K562 (cell line): ENCODE measurements around the gene BPHL. TPM values are rescaled to one million over a fixed set of nuclear protein-coding genes. Genes with fewer than 3 reads are reported as not detected.
A peak's percentile ranks its signal among the peaks of the same experiment; 100 is the strongest.

Experiments used
- ATF3 ChIP-seq, 2 experiments: fragments of 450-650 bp in 1 of 2; sonication (generic) in 1 of 2; formaldehyde crosslinking in 1 of 2; IDR thresholded peaks in 1 of 2; conservative IDR thresholded peaks in 1 of 2; 2 replicates each; pipeline versions ENCODE4 v1.6.1 to v1.8.1; 2016 to 2023; ENCODE audit warnings: mild to moderate bottlenecking in 2 of 2, moderate library complexity in 2 of 2, inconsistent platforms in 1 of 2, missing genetic modification reagents in 1 of 2
- ETV5 ChIP-seq: sonication (generic); formaldehyde crosslinking; IDR thresholded peaks from 2 replicates; pipeline ENCODE4 v1.4.0; 2020; ENCODE audit warnings: low read depth, mild to moderate bottlenecking, missing genetic modification reagents
- NONO ChIP-seq, 2 experiments: fragments of 200-400 bp in 1 of 2; fragments of 450-650 bp in 1 of 2; formaldehyde crosslinking in 1 of 2; IDR thresholded peaks; 2 replicates each; pipeline ENCODE4 v1.6.1; 2017; ENCODE audit warnings: low read depth in 2 of 2, mild to moderate bottlenecking in 2 of 2, moderate library complexity in 2 of 2, low read length in 1 of 2
- PML ChIP-seq: IDR thresholded peaks from 2 replicates; pipeline ENCODE4 v1.6.1; 2012; ENCODE audit warnings: low read length, inconsistent platforms
- POLR2G ChIP-seq: fragments of 200-400 bp; formaldehyde crosslinking; IDR thresholded peaks from 2 replicates; pipeline ENCODE4 v1.6.1; 2017; ENCODE audit warnings: low read depth, mild to moderate bottlenecking, antibody characterized with exemption, low read length, moderate library complexity
- PRMT5 ChIP-seq: sonication (generic); formaldehyde crosslinking; IDR thresholded peaks from 2 replicates; pipeline ENCODE4 v1.5.0; 2020; ENCODE audit warnings: missing genetic modification reagents
- RBFOX2 ChIP-seq: fragments of 200-400 bp; formaldehyde crosslinking; IDR thresholded peaks from 2 replicates; pipeline ENCODE4 v1.6.1; 2017; ENCODE audit warnings: low read depth, mild to moderate bottlenecking, low read length, moderate library complexity
- RERE ChIP-seq: sonication (generic); formaldehyde crosslinking; IDR thresholded peaks from 2 replicates; pipeline ENCODE4 v1.8.0; 2023; ENCODE audit warnings: missing genetic modification reagents, mild to moderate bottlenecking, borderline replicate concordance
- STAT5B ChIP-seq: fragments of 250-450 bp; sonication (Bioruptor Pico); IDR thresholded peaks from 2 replicates; pipeline ENCODE4 v1.8.0; 2021; ENCODE audit warnings: mild to moderate bottlenecking, inconsistent platforms
- TAF1 ChIP-seq: IDR thresholded peaks from 2 replicates; pipeline ENCODE4 v1.6.1; 2011; ENCODE audit warnings: mild to moderate bottlenecking, low read length, moderate library complexity; ENCODE audit not compliant: insufficient read depth, control insufficient read depth, severe bottlenecking; ENCODE audit errors: extremely low read depth
- ZFX ChIP-seq: sonication (generic); formaldehyde crosslinking; IDR thresholded peaks from 2 replicates; pipeline ENCODE4 v1.8.0; 2022; ENCODE audit warnings: mild to moderate bottlenecking, missing genetic modification reagents, moderate library complexity
- ZNF253 ChIP-seq: fragments of 250-450 bp; sonication (Bioruptor Pico); conservative IDR thresholded peaks from 2 replicates; pipeline ENCODE4 v1.6.1; 2021; ENCODE audit warnings: mild to moderate bottlenecking
- ZNF76 ChIP-seq: fragments of 250-450 bp; sonication (Bioruptor Pico); IDR thresholded peaks from 2 replicates; pipeline ENCODE4 v1.4.0; 2020; ENCODE audit warnings: mild to moderate bottlenecking, moderate library complexity, borderline replicate concordance
- polyA plus RNA-seq, 8 experiments: library from polyadenylated mRNA; depleted of rRNA in 4 of 8; stranded (reverse) in 5 of 8; unstranded in 3 of 8; fragments of >200 nt; fragmentation: Nextera tagmentation in 2 of 8; fragmentation: Illumina TruSeq in 1 of 8; extraction: Ambion mirVana in 2 of 8; extraction: Trizol in 1 of 8; gene quantifications; 2 replicates each; pipeline versions ENCODE4 v1.2.1 to v1.2.3, GENCODE V29; 2011 to 2014; ENCODE audit warnings: inconsistent platforms in 1 of 8, missing spikeins in 1 of 8
- total RNA-seq, 7 experiments: library from RNA; depleted of rRNA in 6 of 7; stranded (reverse); fragments of >200 nt in 6 of 7; fragmentation: Illumina TruSeq in 2 of 7; extraction: Trizol in 2 of 7; gene quantifications; 2 replicates each; pipeline versions ENCODE4 v1.2.1 to v1.2.3, GENCODE V29; 2011 to 2021; ENCODE audit warnings: low replicate concordance in 1 of 7
- TF ChIP-seq, protein P1 (sequence below): fragments of 200-800 bp; sonication (Bioruptor generic); IDR thresholded peaks from 2 replicates; pipeline ENCODE4 v1.6.1; 2017; ENCODE audit warnings: missing genetic modification characterization, missing compliant biosample characterization
- TF ChIP-seq, protein P2 (sequence below): sonication (generic); formaldehyde crosslinking; IDR thresholded peaks from 2 replicates; pipeline ENCODE4 v1.8.1; 2023; ENCODE audit warnings: mild to moderate bottlenecking, missing genetic modification reagents

The BPHL gene
- total and polyA plus RNA-seq, 9 of the 15 experiments (the other 6 are each of a cell fraction or from before 2014, with no cell fraction given) = 3.5 to 17.4 (median 8.2) TPM

DNA sequence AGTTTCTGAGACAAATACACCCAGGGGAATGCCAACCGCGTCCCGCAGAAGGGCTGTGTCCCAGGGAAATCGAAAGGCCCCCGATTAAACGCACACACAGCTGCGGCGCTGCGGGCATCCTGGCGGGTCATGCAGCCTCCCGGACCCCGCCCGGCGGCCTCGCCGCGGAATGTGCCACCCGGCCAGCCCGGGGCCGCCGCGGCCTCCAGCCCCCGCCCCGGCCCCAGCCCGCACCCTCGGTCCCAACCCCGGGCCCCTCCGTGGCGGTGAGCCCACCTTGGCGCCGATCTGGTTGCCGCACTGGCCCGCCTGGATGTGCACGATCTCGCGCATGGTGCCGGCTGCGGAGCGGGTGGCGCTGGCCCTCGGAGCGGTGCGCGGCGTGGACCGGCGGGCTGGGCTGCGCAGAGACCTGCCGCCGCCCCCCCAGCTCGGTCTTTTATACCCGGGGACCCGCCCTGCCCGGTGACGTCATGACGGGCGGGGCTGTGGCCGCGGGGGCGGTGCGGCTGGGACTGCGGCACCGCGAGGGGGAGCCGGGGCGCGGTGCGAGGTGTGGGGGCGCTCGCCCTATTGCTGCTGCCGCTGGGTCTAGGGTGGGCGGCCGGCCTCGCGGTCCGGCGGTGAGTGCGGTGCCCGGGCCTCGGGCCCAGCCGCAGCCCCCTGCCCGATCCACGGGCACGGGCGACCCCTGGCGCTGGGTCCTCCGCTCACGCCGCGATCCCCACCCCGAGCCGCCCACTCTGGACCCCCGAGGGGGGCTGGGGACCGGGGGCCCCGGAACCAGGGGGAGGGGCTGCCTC is 38.8 kb downstream of the BPHL start, which contains the start of gene TUBB2A (continued):
- 0 out of 2 replicates have a peak, but pooled peaks have one; percentile 45 for TF ChIP-seq RERE (CRISPR knock-in tag)
- peak; percentile 60 for TF ChIP-seq ETV5 (CRISPR knock-in tag)
- TF ChIP-seq, protein P1, sequence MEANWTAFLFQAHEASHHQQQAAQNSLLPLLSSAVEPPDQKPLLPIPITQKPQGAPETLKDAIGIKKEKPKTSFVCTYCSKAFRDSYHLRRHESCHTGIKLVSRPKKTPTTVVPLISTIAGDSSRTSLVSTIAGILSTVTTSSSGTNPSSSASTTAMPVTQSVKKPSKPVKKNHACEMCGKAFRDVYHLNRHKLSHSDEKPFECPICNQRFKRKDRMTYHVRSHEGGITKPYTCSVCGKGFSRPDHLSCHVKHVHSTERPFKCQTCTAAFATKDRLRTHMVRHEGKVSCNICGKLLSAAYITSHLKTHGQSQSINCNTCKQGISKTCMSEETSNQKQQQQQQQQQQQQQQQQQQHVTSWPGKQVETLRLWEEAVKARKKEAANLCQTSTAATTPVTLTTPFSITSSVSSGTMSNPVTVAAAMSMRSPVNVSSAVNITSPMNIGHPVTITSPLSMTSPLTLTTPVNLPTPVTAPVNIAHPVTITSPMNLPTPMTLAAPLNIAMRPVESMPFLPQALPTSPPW (CRISPR knock-in tag) = peak; percentile 99
- peak; percentile 96 for TF ChIP-seq RBFOX2
- TF ChIP-seq TAF1 = peak; percentile 97
- TF ChIP-seq NONO (IDR thresholded peaks at IDR 0.05; ENCODE audit: low read depth in 2 of 2, low read length in 1 of 2) = peak; percentile 91 to 100
- no peak for TF ChIP-seq PRMT5
- peak; percentile 58 for TF ChIP-seq PML
- no peak for TF ChIP-seq ZNF253
- TF ChIP-seq, protein P2, sequence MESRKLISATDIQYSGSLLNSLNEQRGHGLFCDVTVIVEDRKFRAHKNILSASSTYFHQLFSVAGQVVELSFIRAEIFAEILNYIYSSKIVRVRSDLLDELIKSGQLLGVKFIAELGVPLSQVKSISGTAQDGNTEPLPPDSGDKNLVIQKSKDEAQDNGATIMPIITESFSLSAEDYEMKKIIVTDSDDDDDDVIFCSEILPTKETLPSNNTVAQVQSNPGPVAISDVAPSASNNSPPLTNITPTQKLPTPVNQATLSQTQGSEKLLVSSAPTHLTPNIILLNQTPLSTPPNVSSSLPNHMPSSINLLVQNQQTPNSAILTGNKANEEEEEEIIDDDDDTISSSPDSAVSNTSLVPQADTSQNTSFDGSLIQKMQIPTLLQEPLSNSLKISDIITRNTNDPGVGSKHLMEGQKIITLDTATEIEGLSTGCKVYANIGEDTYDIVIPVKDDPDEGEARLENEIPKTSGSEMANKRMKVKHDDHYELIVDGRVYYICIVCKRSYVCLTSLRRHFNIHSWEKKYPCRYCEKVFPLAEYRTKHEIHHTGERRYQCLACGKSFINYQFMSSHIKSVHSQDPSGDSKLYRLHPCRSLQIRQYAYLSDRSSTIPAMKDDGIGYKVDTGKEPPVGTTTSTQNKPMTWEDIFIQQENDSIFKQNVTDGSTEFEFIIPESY = peak; percentile 86
- peak; percentile 86 for TF ChIP-seq ZFX (CRISPR knock-in tag)
- 0 out of 2 replicates have a peak, but pooled peaks have one; percentile 12 for TF ChIP-seq ZNF76 (CRISPR knock-in tag)
- TF ChIP-seq ATF3 (IDR thresholded peaks at IDR 0.05) = peak; percentile 96
- peak; percentile 52; the same call in 1 of the 2 replicates for TF ChIP-seq ATF3 (CRISPR knock-in tag; conservative IDR thresholded peaks at IDR 0.05)
- no peak for TF ChIP-seq STAT5B (CRISPR knock-in tag)
- peak; percentile 99 for TF ChIP-seq POLR2G
